Cardiac muscle cell (in vitro differentiated cells and primary cell): ENCODE data around the gene TMEM185A. TPM values are rescaled to one million over a fixed set of nuclear protein-coding genes. Genes with fewer than 3 reads are reported as not detected.
"Not testable (repeated sequence)": the region's sequence is repeated elsewhere in the genome, so short reads cannot be mapped to it uniquely, and the experiment has no call there.

Source experiments
- DNase-seq, 2 donors: peaks; one replicate each; pipeline versions ENCODE4 v3.0.0 to v3.0.0-alpha.2; 2010 to 2017; ENCODE audit warnings: low read depth in 1 of 2, low spot score in 1 of 2
- H3K27ac ChIP-seq: fragments of 200-600 bp; sonication (generic); 2 replicates; pipeline ENCODE4 v1.5.1; 2016
- H3K27me3 ChIP-seq: fragments of 200-600 bp; sonication (generic); 2 replicates; pipeline ENCODE4 v1.6.0; 2016; ENCODE audit warnings: control low read depth
- H3K36me3 ChIP-seq: fragments of 200-600 bp; sonication (generic); 2 replicates; pipeline ENCODE4 v1.5.1; 2016; ENCODE audit warnings: control low read depth
- H3K4me1 ChIP-seq: fragments of 200-600 bp; sonication (generic); 2 replicates; pipeline ENCODE4 v1.8.1; 2017; ENCODE audit warnings: low read depth, mild to moderate bottlenecking, mixed run types
- H3K4me3 ChIP-seq: fragments of 200-600 bp; sonication (generic); 2 replicates; pipeline ENCODE4 v1.5.1; 2016; ENCODE audit warnings: mild to moderate bottlenecking
- H3K9me3 ChIP-seq: fragments of 200-600 bp; sonication (generic); 2 replicates; pipeline ENCODE4 v1.5.1; 2017; ENCODE audit warnings: low read depth, mild to moderate bottlenecking, control low read depth
- polyA plus RNA-seq: library from polyadenylated mRNA; unstranded; fragments of >200 nt; fragmentation: Nextera tagmentation; extraction: Ambion mirVana; gene quantifications from 2 replicates; pipeline ENCODE4 v1.2.1, GENCODE V29; 2016
- total RNA-seq: library from RNA; depleted of rRNA; stranded (reverse); fragments of >200 nt; gene quantifications from 2 replicates; pipeline ENCODE4 v1.2.3, GENCODE V29; 2016
- TF ChIP-seq, protein P1 (sequence below): IDR thresholded peaks from 2 replicates; pipeline ENCODE4 v1.5.1; 2012; ENCODE audit warnings: low read depth, mild to moderate bottlenecking, low read length

Gene TMEM185A
- total RNA-seq = 55.5 and 107 TPM in 2 replicates
- 62.5 and 84.3 TPM in 2 replicates for polyA plus RNA-seq

DNA sequence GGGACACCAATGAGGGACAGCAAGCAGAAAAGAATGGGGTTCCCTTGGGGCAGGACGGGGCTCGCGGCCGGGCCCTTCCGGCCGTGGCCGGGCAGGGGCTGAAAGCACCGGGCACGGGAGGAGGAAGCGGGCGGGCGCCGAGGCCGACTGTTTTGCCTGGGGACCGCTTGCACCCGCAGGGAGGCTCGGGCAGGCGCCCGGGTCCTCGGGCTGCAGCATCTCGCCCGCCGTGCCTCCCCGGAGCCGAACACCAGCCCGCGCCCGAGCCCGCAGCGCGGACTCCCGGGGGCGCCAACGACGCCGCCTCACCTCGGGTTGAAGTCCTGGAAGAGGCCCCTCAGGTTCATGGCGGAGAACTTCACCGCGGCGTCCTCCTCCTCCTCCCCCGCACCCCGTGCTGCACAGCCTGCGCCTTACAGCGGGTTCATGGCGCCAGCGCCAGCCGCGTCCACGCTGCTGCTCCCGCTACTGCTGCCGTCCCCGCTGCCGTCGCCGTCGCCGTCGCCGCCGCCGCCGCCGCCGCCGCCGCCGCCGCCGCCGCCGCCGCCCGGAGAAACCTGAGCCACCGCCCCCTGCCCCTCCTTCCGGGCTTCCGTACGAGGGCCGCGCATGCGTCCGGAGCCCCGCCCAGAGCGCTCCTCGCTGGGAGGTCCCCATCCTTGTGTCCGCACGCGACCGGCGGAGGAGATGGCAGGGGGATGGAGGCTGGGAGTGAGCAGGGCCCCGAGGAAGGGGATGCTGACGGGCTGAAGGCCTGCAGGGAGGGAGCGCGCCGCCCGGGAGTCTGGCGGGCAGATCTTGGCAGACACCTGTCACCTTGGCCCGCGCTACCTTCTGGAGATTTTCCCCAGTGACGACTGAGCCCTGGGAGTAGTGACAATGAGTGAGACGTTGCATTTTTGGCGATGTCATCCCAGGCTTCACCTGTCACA is at the start of gene TMEM185A:
TSS of gene TMEM185A (minus strand) at position 559 of the 932 bp plus-strand sequence. CDS start at position 347, 212 bp downstream.
- Histone ChIP-seq H3K36me3 (no peaks in the 10 kb centered on the region), H3K27me3 (no peaks in the 10 kb centered on the region), H3K4me3 (peak within 1 kb of the TSS; percentile 66), H3K27ac (peak within 1 kb of the TSS; percentile 85), H3K9me3 (no peaks in the 10 kb centered on the region), H3K4me1 (no peaks in the 10 kb centered on the region)
- DNase-seq = peak; percentile 60 to 78
- TF ChIP-seq, protein P1, sequence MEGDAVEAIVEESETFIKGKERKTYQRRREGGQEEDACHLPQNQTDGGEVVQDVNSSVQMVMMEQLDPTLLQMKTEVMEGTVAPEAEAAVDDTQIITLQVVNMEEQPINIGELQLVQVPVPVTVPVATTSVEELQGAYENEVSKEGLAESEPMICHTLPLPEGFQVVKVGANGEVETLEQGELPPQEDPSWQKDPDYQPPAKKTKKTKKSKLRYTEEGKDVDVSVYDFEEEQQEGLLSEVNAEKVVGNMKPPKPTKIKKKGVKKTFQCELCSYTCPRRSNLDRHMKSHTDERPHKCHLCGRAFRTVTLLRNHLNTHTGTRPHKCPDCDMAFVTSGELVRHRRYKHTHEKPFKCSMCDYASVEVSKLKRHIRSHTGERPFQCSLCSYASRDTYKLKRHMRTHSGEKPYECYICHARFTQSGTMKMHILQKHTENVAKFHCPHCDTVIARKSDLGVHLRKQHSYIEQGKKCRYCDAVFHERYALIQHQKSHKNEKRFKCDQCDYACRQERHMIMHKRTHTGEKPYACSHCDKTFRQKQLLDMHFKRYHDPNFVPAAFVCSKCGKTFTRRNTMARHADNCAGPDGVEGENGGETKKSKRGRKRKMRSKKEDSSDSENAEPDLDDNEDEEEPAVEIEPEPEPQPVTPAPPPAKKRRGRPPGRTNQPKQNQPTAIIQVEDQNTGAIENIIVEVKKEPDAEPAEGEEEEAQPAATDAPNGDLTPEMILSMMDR = no peak

DNA sequence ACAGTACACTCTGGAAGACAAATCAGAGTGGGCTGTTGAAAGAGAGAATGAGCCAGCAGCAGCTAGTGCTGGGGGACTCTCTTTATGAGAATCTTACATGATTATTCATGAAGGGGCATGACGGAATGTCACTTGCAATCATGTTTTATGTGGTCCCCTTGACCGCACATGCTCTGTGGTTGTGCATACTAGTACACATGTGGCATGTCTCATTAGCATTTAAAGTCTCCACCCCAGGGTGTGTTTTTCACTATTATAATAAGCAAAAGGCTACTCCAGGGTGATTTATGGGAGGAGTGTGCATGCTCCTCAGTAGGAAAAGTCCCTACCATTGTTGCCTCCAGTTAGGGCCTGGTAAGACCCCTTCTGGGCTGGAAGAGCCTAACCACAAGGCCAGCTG is 49.6 kb upstream of the TMEM185A start:
- Histone ChIP-seq H3K27me3 (no peaks in the 10 kb centered on the region), H3K9me3 (no peaks in the 10 kb centered on the region), H3K36me3 (no peaks in the 10 kb centered on the region), H3K27ac (no peak overlapping the region), H3K4me1 (no peaks in the 10 kb centered on the region), H3K4me3 (no peak overlapping the region)
- no peak for DNase-seq
- TF ChIP-seq, protein P1 = no peak

DNA sequence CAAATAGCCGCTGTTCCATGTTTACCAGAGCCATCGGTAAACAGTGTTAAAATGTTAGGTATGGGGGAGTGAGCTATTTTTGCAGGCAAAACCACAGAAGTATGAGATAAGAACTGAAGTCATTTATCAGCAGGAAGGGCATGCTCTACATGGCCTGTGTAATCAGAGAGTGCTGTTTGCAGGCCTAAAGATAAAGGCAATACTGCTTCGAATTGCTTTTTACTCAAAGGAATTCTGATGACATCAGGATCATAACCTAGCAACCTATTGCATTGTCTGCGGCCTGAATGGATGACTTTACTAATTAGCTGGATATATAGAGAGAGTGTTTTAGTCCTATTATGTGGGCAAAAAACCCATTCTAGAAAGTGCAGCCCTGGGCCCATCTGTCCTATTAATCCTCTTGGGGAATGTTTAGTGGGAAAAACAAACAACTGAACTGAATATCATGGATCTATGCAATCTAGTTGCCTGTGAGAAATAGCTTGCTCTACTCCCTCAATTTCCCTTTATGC is 47.6 kb upstream of the TMEM185A start:
- H3K4me3 ChIP-seq, DNase-seq, H3K36me3 ChIP-seq, H3K9me3 ChIP-seq, H3K27me3 ChIP-seq, H3K4me1 ChIP-seq, H3K27ac ChIP-seq: not testable (repeated sequence)

DNA sequence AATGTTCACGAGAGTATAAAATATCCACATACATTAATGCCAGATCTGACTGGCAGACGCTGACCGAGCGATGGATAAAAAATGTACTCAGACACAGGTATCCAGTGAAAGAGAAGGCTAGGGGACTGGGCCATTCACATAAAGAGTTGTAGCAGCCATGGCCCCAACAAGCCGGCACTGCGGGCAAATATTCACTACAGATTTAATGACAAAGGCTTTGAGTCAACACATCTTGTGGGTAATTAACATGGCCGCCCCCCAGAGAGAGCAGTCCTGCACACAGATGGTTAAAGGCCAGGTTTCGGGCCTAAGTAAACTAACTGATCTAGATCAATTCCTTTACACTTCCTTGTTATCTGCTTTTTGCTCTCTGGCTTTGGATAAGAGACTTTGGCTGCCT is 44.0 kb upstream of the TMEM185A start:
- not testable (repeated sequence) for H3K9me3 ChIP-seq, H3K4me1 ChIP-seq, H3K27ac ChIP-seq, DNase-seq, H3K27me3 ChIP-seq, H3K4me3 ChIP-seq, H3K36me3 ChIP-seq

DNA sequence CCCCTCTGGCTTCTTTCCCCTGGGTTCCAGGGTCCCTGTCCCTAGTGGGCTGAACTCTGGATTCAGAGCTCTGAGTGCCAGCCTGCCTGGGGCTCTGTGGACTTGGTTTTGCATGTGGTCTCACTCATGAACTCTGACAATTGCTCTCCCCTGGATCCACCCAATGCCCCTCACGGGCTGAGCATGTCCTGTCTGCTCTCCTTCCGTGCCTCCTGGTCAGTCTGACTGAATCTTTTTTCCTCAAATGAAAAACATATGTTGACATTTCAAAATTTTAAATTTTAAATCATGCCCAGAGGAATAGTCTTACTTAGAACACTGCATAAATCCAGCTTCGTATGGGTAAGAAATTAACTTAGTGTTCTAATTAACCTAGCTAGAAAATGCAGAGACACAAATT is 43.5 kb upstream of the TMEM185A start:
- H3K4me3 ChIP-seq = not testable (repeated sequence)

DNA sequence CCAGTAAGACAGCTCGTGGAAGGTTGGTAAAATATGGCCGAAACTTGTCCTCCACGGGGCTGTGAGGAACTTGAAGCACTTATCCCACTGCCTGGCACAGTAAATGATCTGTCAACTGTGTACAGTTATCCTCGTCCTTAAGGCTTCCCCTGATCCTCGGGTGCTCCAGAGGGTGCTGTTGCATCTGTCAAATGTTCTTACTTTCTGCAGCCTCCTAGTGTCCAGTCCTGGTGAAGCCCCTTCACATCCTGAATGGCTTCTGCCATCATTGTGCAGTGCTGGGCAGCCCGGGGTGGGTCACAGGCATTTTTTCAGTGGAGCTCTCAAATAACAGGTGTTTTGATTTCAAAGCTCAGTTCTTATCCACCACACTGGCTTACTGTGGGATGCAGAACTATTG is 29.0 kb upstream of the TMEM185A start:
- not testable (repeated sequence) for H3K4me3 ChIP-seq, DNase-seq, H3K27ac ChIP-seq, H3K9me3 ChIP-seq, H3K36me3 ChIP-seq, H3K4me1 ChIP-seq, H3K27me3 ChIP-seq

More for the DNA sequence above, 43.5 kb upstream of the TMEM185A start:
- H3K36me3 ChIP-seq, H3K9me3 ChIP-seq, H3K27me3 ChIP-seq, H3K4me1 ChIP-seq, H3K27ac ChIP-seq, DNase-seq: not testable (repeated sequence)

DNA sequence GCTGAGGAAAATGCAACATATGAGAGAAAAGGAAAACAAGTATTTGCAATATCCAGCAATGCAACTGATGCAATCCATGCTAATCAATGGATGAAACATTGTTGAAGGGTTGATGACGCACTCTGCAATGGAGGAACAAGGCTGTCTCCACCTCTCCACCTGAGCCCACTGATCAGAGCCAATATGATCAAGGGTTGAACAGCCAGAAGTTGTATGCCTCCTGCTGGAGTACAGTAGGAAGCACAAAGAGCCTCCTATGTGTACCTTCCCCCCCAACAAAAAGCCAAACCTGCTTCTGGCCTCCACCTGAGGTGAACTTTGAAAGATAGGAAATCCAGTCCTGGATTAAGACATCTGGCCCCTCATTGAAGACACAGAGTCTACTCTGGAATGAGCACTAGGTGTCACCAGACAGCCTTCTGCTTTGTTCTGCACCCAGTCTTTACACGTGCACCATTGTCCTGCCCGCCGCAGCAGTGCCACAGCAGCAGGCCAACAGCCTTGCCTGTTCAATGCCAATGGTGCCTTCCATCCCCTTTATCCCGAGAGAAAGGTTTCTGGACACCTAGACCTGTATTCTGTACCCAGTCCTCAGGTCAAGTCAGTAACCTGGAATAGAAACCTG is 24.8 kb upstream of the TMEM185A start:
- H3K9me3 ChIP-seq, H3K27ac ChIP-seq, H3K27me3 ChIP-seq, H3K4me3 ChIP-seq, H3K4me1 ChIP-seq, DNase-seq, H3K36me3 ChIP-seq: not testable (repeated sequence)
